CD14-positive monocyte (primary cell): ENCODE data around the gene BIRC2. TPM values are rescaled to one million over a fixed set of nuclear protein-coding genes. Genes with fewer than 3 reads are reported as not detected.
A peak's percentile ranks its signal among the peaks of the same experiment; 100 is the strongest.

Source experiments
- DNase-seq, 3 donors: peaks; one replicate each; pipeline ENCODE4 v3.0.0-alpha.2; 2011 to 2022
- H2AFZ ChIP-seq: 2 replicates; pipeline ENCODE4 v1.6.0; 2012; ENCODE audit warnings: mild to moderate bottlenecking, low read depth, low read length, inconsistent platforms; ENCODE audit not compliant: insufficient read depth, poor library complexity, severe bottlenecking
- H3K27ac ChIP-seq, 2 donors: 1 replicate in 1 of 2; 2 replicates in 1 of 2; pipeline ENCODE4 v1.5.1; 2012 to 2013; ENCODE audit warnings: low read length in 2 of 2, control low read depth in 1 of 2, inconsistent platforms in 1 of 2, low read depth in 1 of 2, mild to moderate bottlenecking in 1 of 2
- H3K27me3 ChIP-seq, 2 donors: one replicate each; pipeline versions ENCODE4 v1.6.0 to v1.6.1; 2011 to 2013; ENCODE audit warnings: low read length in 2 of 2; ENCODE audit not compliant: control insufficient read depth in 2 of 2, insufficient read depth in 2 of 2
- H3K36me3 ChIP-seq, 2 donors: replicated peaks in 1 of 2; 1 replicate in 1 of 2; 2 replicates in 1 of 2; pipeline versions ENCODE4 v1.5.1 to v1.6.1; 2012 to 2013; ENCODE audit warnings: low read length in 2 of 2, control low read depth in 1 of 2, inconsistent platforms in 1 of 2, mild to moderate bottlenecking in 1 of 2; ENCODE audit not compliant: insufficient read depth in 2 of 2, control insufficient read depth in 1 of 2
- H3K4me1 ChIP-seq, 2 donors: 1 replicate in 1 of 2; 2 replicates in 1 of 2; pipeline versions ENCODE4 v1.5.1 to v1.6.1; 2012 to 2013; ENCODE audit warnings: low read length in 2 of 2, control low read depth in 1 of 2, inconsistent platforms in 1 of 2, mild to moderate bottlenecking in 1 of 2, moderate library complexity in 1 of 2; ENCODE audit not compliant: insufficient read depth in 2 of 2, control insufficient read depth in 1 of 2
- H3K4me2 ChIP-seq: replicated peaks from 2 replicates; pipeline ENCODE3; 2012; ENCODE audit warnings: low read length, moderate library complexity, mild to moderate bottlenecking; ENCODE audit not compliant: poor library complexity, severe bottlenecking; ENCODE audit errors: extremely low read depth
- H3K4me3 ChIP-seq, 3 experiments: fragments of 200-600 bp in 1 of 3; sonication (generic) in 1 of 3; replicated peaks in 1 of 3; 1 replicate in 2 of 3; 2 replicates in 1 of 3; pipeline ENCODE4 v1.5.1; 2011 to 2013; ENCODE audit warnings: low read length in 3 of 3, mild to moderate bottlenecking in 3 of 3, control low read depth in 2 of 3, low read depth in 2 of 3, inconsistent platforms in 1 of 3, moderate library complexity in 1 of 3
- H3K79me2 ChIP-seq: 2 replicates; pipeline ENCODE4 v1.6.0; 2012; ENCODE audit warnings: mild to moderate bottlenecking, control low read depth, inconsistent platforms, low read length, moderate library complexity; ENCODE audit not compliant: insufficient read depth
- H3K9ac ChIP-seq: 2 replicates; pipeline ENCODE4 v1.6.0; 2017; ENCODE audit warnings: low read length, mild to moderate bottlenecking; ENCODE audit not compliant: insufficient read depth, poor library complexity, severe bottlenecking
- H3K9me3 ChIP-seq, 2 donors: replicated peaks in 1 of 2; 1 replicate in 1 of 2; 2 replicates in 1 of 2; pipeline versions ENCODE4 v1.5.1 to v1.6.1; 2012 to 2013; ENCODE audit warnings: low read length in 2 of 2, control low read depth in 1 of 2; ENCODE audit not compliant: control insufficient read depth in 1 of 2, insufficient read depth in 1 of 2
- H4K20me1 ChIP-seq: 2 replicates; pipeline ENCODE4 v1.6.0; 2012; ENCODE audit warnings: mild to moderate bottlenecking, low read length, control low read depth, moderate library complexity; ENCODE audit not compliant: insufficient read depth
- H3K27ac Mint-ChIP-seq, 7 donors: one replicate each; pipeline ENCODE4 v1.8.0; 2020; ENCODE audit warnings: mild to moderate bottlenecking in 7 of 7, mixed read lengths in 7 of 7, moderate library complexity in 6 of 7, inconsistent platforms in 2 of 7
- H3K27me3 Mint-ChIP-seq, 3 donors: one replicate each; pipeline ENCODE4 v1.8.0; 2021 to 2022; ENCODE audit warnings: low read depth in 3 of 3, mild to moderate bottlenecking in 3 of 3, mixed read lengths in 3 of 3, moderate library complexity in 3 of 3, inconsistent platforms in 1 of 3
- H3K36me3 Mint-ChIP-seq, 2 donors: one replicate each; pipeline ENCODE4 v1.8.0; 2020; ENCODE audit warnings: mixed read lengths in 2 of 2, inconsistent platforms in 1 of 2, mild to moderate bottlenecking in 1 of 2
- H3K4me1 Mint-ChIP-seq: one replicate; pipeline ENCODE4 v1.8.0; 2020; ENCODE audit warnings: mild to moderate bottlenecking, mixed read lengths
- H3K4me3 Mint-ChIP-seq, 2 donors: one replicate each; pipeline ENCODE4 v1.8.0; 2020; ENCODE audit warnings: mild to moderate bottlenecking in 2 of 2, mixed read lengths in 2 of 2, moderate library complexity in 1 of 2
- H3K9me3 Mint-ChIP-seq, 7 donors: one replicate each; pipeline ENCODE4 v1.8.0; 2020 to 2022; ENCODE audit warnings: mixed read lengths in 7 of 7, mild to moderate bottlenecking in 6 of 7, moderate library complexity in 6 of 7, inconsistent platforms in 2 of 7
- CTCF ChIP-seq: fragments of 200-600 bp; IDR thresholded peaks from one replicate; pipeline ENCODE4 v1.8.0; 2022; ENCODE audit warnings: antibody characterized with exemption, mild to moderate bottlenecking
- WGBS: methylation state at CpG from one replicate; pipeline ENCODE4 v1.1.5; 2013; ENCODE audit warnings: missing lambda C conversion rate; ENCODE audit not compliant: insufficient coverage; 5-methylcytosine and 5-hydroxymethylcytosine counted together
- intact Hi-C, 2 donors: fragments of 100-400 bp; cut with micrococcal nuclease; formaldehyde crosslinking; loops; one replicate each; pipeline versions ENCODE4 v1.15.0 to v1.15.1; 2023
- polyA plus RNA-seq, 3 donors: library from polyadenylated mRNA; depleted of rRNA in 1 of 3; unstranded in 2 of 3; stranded (reverse) in 1 of 3; fragments of 300-500 nt in 2 of 3; fragments of >200 nt in 1 of 3; fragmentation: Illumina TruSeq in 2 of 3; gene quantifications; 1 replicate in 2 of 3; 2 replicates in 1 of 3; pipeline ENCODE4 v1.2.3, GENCODE V29; 2012 to 2021

BIRC2 gene
- polyA plus RNA-seq, 3 donors = 25.3 to 54.7 (median 50.2) TPM

GRCh38 chr11:102396708-102397563 is 49.9 kb downstream of the BIRC2 start:
- no peak for TF ChIP-seq CTCF
- Mint-ChIP-seq H3K27me3 (peaks cover 0 to 1% (median 0%) of the 10 kb centered on the region in 3 donors), H3K36me3 (peaks cover 53 to 82% of the 10 kb centered on the region in 2 donors), H3K27ac (no peak overlapping the region), H3K9me3 (no peaks in the 10 kb centered on the region), H3K4me1 (peaks cover 7% of the 10 kb centered on the region), H3K4me3 (no peak overlapping the region)
- Histone ChIP-seq H3K9ac (no peak overlapping the region), H3K36me3 (peaks cover 77 to 95% of the 10 kb centered on the region in 2 donors), H3K4me1 (peaks cover 0 to 2% of the 10 kb centered on the region in 2 donors), H3K27me3 (no peaks in the 10 kb centered on the region), H3K4me3 (no peak overlapping the region), H3K4me2 (no peak overlapping the region), H2AFZ (no peak overlapping the region), H3K79me2 (no peaks in the 10 kb centered on the region), H3K9me3 (no peaks in the 10 kb centered on the region), H4K20me1 (peaks cover 74% of the 10 kb centered on the region), H3K27ac (peak overlapping the region in 1 of 2 donors; percentile 36)
- intact Hi-C loops = no loop called here
- WGBS = no CpG with 5 or more reads among the region's 4 CpGs
- no peak for DNase-seq

- Histone ChIP-seq H3K36me3 (peaks cover 75 to 92% of the 10 kb centered on the region in 2 donors), H3K4me2 (no peak overlapping the region), H3K9ac (no peak overlapping the region), H3K4me3 (no peak overlapping the region), H3K9me3 (no peaks in the 10 kb centered on the region), H3K27me3 (no peaks in the 10 kb centered on the region), H3K79me2 (no peaks in the 10 kb centered on the region), H3K27ac (no peak overlapping the region), H3K4me1 (peaks cover 0 to 4% of the 10 kb centered on the region in 2 donors), H4K20me1 (peaks cover 74% of the 10 kb centered on the region), H2AFZ (no peak overlapping the region)
- H3K27me3 Mint-ChIP-seq = peaks cover 0 to 1% (median 0%) of the 10 kb centered on the region in 3 donors
- 100% methylated on average over 1 of the region's 2 CpGs for WGBS
- no peaks in the 10 kb centered on the region for H3K9me3 Mint-ChIP-seq
- no peak for DNase-seq
- H3K27ac Mint-ChIP-seq = peak overlapping the region in 1 of 7 donors; percentile 3
- H3K4me3 Mint-ChIP-seq = no peak overlapping the region
- peaks cover 17% of the 10 kb centered on the region for H3K4me1 Mint-ChIP-seq
- peaks cover 49 to 78% of the 10 kb centered on the region in 2 donors for H3K36me3 Mint-ChIP-seq
- TF ChIP-seq CTCF = no peak
- intact Hi-C loops = no loop called here
These were observed 51.3 kb downstream of the BIRC2 start for GRCh38 chr11:102398297-102398696.
